HepG2 (cell line): ENCODE results near the gene DNAJB12. TPM values are rescaled to one million over a fixed set of nuclear protein-coding genes. Genes with fewer than 3 reads are reported as not detected.

Source experiments
- ARNT ChIP-seq: fragments of 450-650 bp; IDR thresholded peaks from 2 replicates; pipeline ENCODE4 v1.6.1; 2017
- CEBPG ChIP-seq: IDR thresholded peaks from 2 replicates; pipeline ENCODE4 v1.6.1; 2016
- CEBPZ ChIP-seq: IDR thresholded peaks from 2 replicates; pipeline ENCODE4 v1.6.1; 2012; ENCODE audit warnings: low read length, improper control_type of control experiment
- CENPT ChIP-seq: sonication (generic); formaldehyde crosslinking; IDR thresholded peaks from 2 replicates; pipeline ENCODE4 v1.8.0; 2022; ENCODE audit warnings: low read depth, mild to moderate bottlenecking, moderate library complexity, missing genetic modification reagents
- DPF2 ChIP-seq: sonication (generic); formaldehyde crosslinking; IDR thresholded peaks from 2 replicates; pipeline ENCODE4 v1.4.0; 2020; ENCODE audit warnings: mild to moderate bottlenecking, low read depth, missing genetic modification reagents, borderline replicate concordance
- FOXK1 ChIP-seq: sonication (generic); formaldehyde crosslinking; IDR thresholded peaks from 2 replicates; pipeline ENCODE4 v1.4.0; 2020; ENCODE audit warnings: low read depth, missing genetic modification reagents, borderline replicate concordance
- JUN ChIP-seq: sonication (generic); formaldehyde crosslinking; IDR thresholded peaks from 2 replicates; pipeline ENCODE4 v1.4.0; 2020; ENCODE audit warnings: mild to moderate bottlenecking, missing genetic modification reagents
- KLF16 ChIP-seq, 2 experiments: sonication (generic) in 1 of 2; formaldehyde crosslinking in 1 of 2; IDR thresholded peaks; 2 replicates each; pipeline versions ENCODE4 v1.6.1 to v1.8.0; 2016 to 2023; ENCODE audit warnings: missing genetic modification reagents in 2 of 2, missing compliant biosample characterization in 1 of 2
- PHF21A ChIP-seq: sonication (generic); formaldehyde crosslinking; IDR thresholded peaks from 2 replicates; pipeline ENCODE4 v1.5.0; 2020; ENCODE audit warnings: mild to moderate bottlenecking, missing genetic modification reagents
- PTBP1 ChIP-seq: fragments of 200-400 bp; formaldehyde crosslinking; IDR thresholded peaks from 2 replicates; pipeline ENCODE4 v1.6.1; 2018; ENCODE audit warnings: low read length, low read depth; ENCODE audit not compliant: poor library complexity, severe bottlenecking
- RAD21 ChIP-seq: fragments of 450-650 bp; formaldehyde crosslinking; IDR thresholded peaks from 2 replicates; pipeline ENCODE4 v1.5.0; 2020; ENCODE audit warnings: mild to moderate bottlenecking
- REPIN1 ChIP-seq: sonication (generic); formaldehyde crosslinking; IDR thresholded peaks from 2 replicates; pipeline ENCODE4 v1.8.0; 2022; ENCODE audit warnings: missing genetic modification reagents, low read depth, mild to moderate bottlenecking, borderline replicate concordance
- RFX3 ChIP-seq: IDR thresholded peaks from 2 replicates; pipeline ENCODE4 v1.6.1; 2016; ENCODE audit warnings: missing biosample characterization, missing genetic modification reagents
- RFXAP ChIP-seq: sonication (generic); formaldehyde crosslinking; IDR thresholded peaks from 2 replicates; pipeline ENCODE4 v1.4.0; 2020; ENCODE audit warnings: missing genetic modification reagents, borderline replicate concordance
- SIX4 ChIP-seq: sonication (generic); formaldehyde crosslinking; IDR thresholded peaks from 2 replicates; pipeline ENCODE4 v1.4.0; 2020; ENCODE audit warnings: missing genetic modification reagents
- SMAD9 ChIP-seq: sonication (generic); formaldehyde crosslinking; IDR thresholded peaks from 2 replicates; pipeline ENCODE4 v1.5.1; 2020; ENCODE audit warnings: mild to moderate bottlenecking, missing genetic modification reagents
- TEAD3 ChIP-seq: optimal IDR thresholded peaks from 2 replicates; pipeline ENCODE3; 2016; ENCODE audit warnings: borderline replicate concordance
- THYN1 ChIP-seq: sonication (generic); formaldehyde crosslinking; IDR thresholded peaks from 2 replicates; pipeline ENCODE4 v1.8.1; 2023; ENCODE audit warnings: low read depth, mild to moderate bottlenecking, moderate library complexity, missing genetic modification reagents, borderline replicate concordance
- ZBTB3 ChIP-seq: sonication (generic); formaldehyde crosslinking; IDR thresholded peaks from 2 replicates; pipeline ENCODE4 v1.4.0; 2020; ENCODE audit warnings: low read depth, mild to moderate bottlenecking, moderate library complexity, missing genetic modification reagents, borderline replicate concordance
- ZFP37 ChIP-seq: sonication (generic); formaldehyde crosslinking; IDR thresholded peaks from 2 replicates; pipeline ENCODE4 v1.4.0; 2020; ENCODE audit warnings: missing genetic modification reagents, borderline replicate concordance
- ZNF383 ChIP-seq: sonication (generic); formaldehyde crosslinking; IDR thresholded peaks from 2 replicates; pipeline ENCODE4 v1.4.0; 2020; ENCODE audit warnings: missing genetic modification reagents, mild to moderate bottlenecking, borderline replicate concordance
- ZNF549 ChIP-seq: sonication (generic); formaldehyde crosslinking; IDR thresholded peaks from 2 replicates; pipeline ENCODE4 v1.5.0; 2020; ENCODE audit warnings: missing genetic modification reagents
- ZNF564 ChIP-seq: sonication (generic); formaldehyde crosslinking; IDR thresholded peaks from 2 replicates; pipeline ENCODE4 v1.8.1; 2023; ENCODE audit warnings: mild to moderate bottlenecking, missing genetic modification reagents
- ZNF614 ChIP-seq: IDR thresholded peaks from 2 replicates; pipeline ENCODE4 v1.6.1; 2018; ENCODE audit warnings: missing biosample characterization, missing genetic modification reagents, inconsistent platforms, borderline replicate concordance
- ZNF850 ChIP-seq: sonication (generic); formaldehyde crosslinking; conservative IDR thresholded peaks from 2 replicates; pipeline ENCODE4 v1.9.0; 2021; ENCODE audit warnings: mild to moderate bottlenecking, missing genetic modification reagents
- polyA plus RNA-seq, 8 experiments: library from polyadenylated mRNA; depleted of rRNA in 3 of 8; stranded (reverse) in 7 of 8; unstranded in 1 of 8; fragments of >200 nt; fragmentation: Illumina TruSeq in 4 of 8; extraction: Trizol in 4 of 8; gene quantifications; 2 replicates each; pipeline versions ENCODE4 v1.2.1 to v1.2.3, GENCODE V29; 2011 to 2016; ENCODE audit warnings: low read depth in 4 of 8, missing spikeins in 1 of 8, mixed read lengths in 1 of 8; ENCODE audit not compliant: insufficient read depth in 1 of 8
- total RNA-seq, 5 experiments: library from RNA; depleted of rRNA; stranded (reverse); fragments of >200 nt; fragmentation: Illumina TruSeq; extraction: Trizol; gene quantifications; 2 replicates each; pipeline ENCODE4 v1.2.3, GENCODE V29; 2016; ENCODE audit warnings: low read depth in 1 of 5
- TF ChIP-seq, protein P1 (sequence below): sonication (generic); formaldehyde crosslinking; IDR thresholded peaks from 2 replicates; pipeline ENCODE4 v1.8.0; 2022; ENCODE audit warnings: mild to moderate bottlenecking, missing genetic modification reagents; ENCODE audit not compliant: insufficient replicate concordance

DNAJB12 gene
- total and polyA plus RNA-seq, 2 of the 13 experiments (the other 11 are each of a cell fraction or from before 2014, with no cell fraction given): 10.8 to 18.2 TPM

GRCh38 chr10:72319416-72320254, 35.1 kb downstream of the DNAJB12 start (continued):
- TF ChIP-seq RAD21: peak; percentile 42
- TF ChIP-seq ZBTB3: 0 out of 2 replicates have a peak, but pooled peaks have one; percentile 44
- TF ChIP-seq DPF2 (CRISPR knock-in tag): peak; percentile 50; the same call in 1 of the 2 replicates
- peak; percentile 82 for TF ChIP-seq RFXAP (CRISPR knock-in tag)
- peak; percentile 76 for TF ChIP-seq TEAD3 (CRISPR knock-in tag)
- TF ChIP-seq JUN (CRISPR knock-in tag): no peak
- no peak for TF ChIP-seq THYN1
- TF ChIP-seq ZNF564 (CRISPR knock-in tag): peak; percentile 26; the same call in 1 of the 2 replicates
- TF ChIP-seq ZNF850 (CRISPR knock-in tag): no peak
- no peak for TF ChIP-seq SMAD9 (CRISPR knock-in tag)
- no peak for TF ChIP-seq PTBP1
- no peak; the same call in 1 of the 2 replicates for TF ChIP-seq CENPT (CRISPR knock-in tag)
- TF ChIP-seq FOXK1: peak; percentile 39; the same call in 1 of the 2 replicates
- TF ChIP-seq ZNF549: peak; percentile 52; the same call in 1 of the 2 replicates
- TF ChIP-seq PHF21A: peak; percentile 94
- TF ChIP-seq KLF16 (CRISPR knock-in tag; IDR thresholded peaks at IDR 0.05): peak in 1 of 2 experiments; percentile 65; a peak in 1 of 4 replicates
- no peak; the same call in 1 of the 2 replicates for TF ChIP-seq REPIN1 (CRISPR knock-in tag)
- no peak for TF ChIP-seq CEBPZ
- no peak for TF ChIP-seq ARNT
- TF ChIP-seq ZNF614 (CRISPR knock-in tag): peak; percentile 75; the same call in 1 of the 2 replicates
- TF ChIP-seq CEBPG: peak; percentile 95
- no peak for TF ChIP-seq RFX3 (CRISPR knock-in tag)
- TF ChIP-seq, protein P1, sequence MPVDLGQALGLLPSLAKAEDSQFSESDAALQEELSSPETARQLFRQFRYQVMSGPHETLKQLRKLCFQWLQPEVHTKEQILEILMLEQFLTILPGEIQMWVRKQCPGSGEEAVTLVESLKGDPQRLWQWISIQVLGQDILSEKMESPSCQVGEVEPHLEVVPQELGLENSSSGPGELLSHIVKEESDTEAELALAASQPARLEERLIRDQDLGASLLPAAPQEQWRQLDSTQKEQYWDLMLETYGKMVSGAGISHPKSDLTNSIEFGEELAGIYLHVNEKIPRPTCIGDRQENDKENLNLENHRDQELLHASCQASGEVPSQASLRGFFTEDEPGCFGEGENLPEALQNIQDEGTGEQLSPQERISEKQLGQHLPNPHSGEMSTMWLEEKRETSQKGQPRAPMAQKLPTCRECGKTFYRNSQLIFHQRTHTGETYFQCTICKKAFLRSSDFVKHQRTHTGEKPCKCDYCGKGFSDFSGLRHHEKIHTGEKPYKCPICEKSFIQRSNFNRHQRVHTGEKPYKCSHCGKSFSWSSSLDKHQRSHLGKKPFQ (CRISPR knock-in tag): no peak
- no peak for TF ChIP-seq SIX4 (CRISPR knock-in tag)
- TF ChIP-seq ZFP37 (CRISPR knock-in tag): no peak
- no peak for TF ChIP-seq ZNF383 (CRISPR knock-in tag)
